GM12872 (cell line): ENCODE data around the gene XPA.

Source experiments
- TF ChIP-seq, protein P1 (sequence below): IDR thresholded peaks from 3 replicates; pipeline ENCODE4 v1.5.1; 2011; ENCODE audit warnings: low read depth, mild to moderate bottlenecking, low read length, moderate library complexity; ENCODE audit not compliant: insufficient read depth

Gene XPA

DNA sequence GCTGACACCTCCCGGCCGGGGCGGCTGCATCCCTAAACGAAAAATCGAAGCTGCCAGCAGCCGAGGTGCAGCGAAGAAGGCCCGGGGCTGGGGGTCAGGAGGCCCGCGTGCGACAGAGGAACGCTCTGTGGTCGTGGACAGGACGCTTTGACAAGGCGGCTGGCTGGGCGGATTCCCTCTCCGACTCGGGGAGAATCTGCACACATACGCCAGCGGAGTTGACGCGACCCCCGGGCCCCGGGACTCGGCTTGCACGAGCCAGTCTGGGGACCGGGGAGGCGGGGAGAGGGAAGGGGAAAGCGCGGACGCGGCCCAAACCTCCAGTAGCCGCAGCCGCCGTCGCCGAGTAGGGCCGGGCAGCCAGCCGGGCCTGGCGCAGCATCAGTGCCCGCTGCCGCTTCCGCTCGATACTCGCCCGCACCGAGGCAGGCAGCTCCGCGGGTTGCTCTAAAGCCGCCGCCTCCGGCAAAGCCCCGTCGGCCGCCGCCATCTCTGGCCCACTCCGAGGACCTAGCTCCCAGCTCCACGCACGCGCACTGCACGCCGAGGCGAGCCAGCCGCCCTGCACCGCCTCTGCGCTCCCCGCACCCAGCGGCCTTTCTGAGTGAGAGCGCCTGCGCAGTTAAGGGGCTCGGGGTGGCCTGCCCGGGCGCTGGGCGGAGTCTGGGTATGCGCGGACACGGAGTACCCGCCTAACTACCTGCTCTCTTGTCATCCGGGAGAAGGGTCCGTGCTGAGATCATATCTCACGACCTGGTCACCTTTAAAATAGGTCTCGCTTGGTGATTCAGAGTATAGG is at the start of gene XPA:
XPA (minus strand) TSS at position 538 of the 799 bp plus-strand sequence; CDS start at position 490, 48 bp downstream.
- TF ChIP-seq, protein P1, sequence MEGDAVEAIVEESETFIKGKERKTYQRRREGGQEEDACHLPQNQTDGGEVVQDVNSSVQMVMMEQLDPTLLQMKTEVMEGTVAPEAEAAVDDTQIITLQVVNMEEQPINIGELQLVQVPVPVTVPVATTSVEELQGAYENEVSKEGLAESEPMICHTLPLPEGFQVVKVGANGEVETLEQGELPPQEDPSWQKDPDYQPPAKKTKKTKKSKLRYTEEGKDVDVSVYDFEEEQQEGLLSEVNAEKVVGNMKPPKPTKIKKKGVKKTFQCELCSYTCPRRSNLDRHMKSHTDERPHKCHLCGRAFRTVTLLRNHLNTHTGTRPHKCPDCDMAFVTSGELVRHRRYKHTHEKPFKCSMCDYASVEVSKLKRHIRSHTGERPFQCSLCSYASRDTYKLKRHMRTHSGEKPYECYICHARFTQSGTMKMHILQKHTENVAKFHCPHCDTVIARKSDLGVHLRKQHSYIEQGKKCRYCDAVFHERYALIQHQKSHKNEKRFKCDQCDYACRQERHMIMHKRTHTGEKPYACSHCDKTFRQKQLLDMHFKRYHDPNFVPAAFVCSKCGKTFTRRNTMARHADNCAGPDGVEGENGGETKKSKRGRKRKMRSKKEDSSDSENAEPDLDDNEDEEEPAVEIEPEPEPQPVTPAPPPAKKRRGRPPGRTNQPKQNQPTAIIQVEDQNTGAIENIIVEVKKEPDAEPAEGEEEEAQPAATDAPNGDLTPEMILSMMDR: no peak

DNA sequence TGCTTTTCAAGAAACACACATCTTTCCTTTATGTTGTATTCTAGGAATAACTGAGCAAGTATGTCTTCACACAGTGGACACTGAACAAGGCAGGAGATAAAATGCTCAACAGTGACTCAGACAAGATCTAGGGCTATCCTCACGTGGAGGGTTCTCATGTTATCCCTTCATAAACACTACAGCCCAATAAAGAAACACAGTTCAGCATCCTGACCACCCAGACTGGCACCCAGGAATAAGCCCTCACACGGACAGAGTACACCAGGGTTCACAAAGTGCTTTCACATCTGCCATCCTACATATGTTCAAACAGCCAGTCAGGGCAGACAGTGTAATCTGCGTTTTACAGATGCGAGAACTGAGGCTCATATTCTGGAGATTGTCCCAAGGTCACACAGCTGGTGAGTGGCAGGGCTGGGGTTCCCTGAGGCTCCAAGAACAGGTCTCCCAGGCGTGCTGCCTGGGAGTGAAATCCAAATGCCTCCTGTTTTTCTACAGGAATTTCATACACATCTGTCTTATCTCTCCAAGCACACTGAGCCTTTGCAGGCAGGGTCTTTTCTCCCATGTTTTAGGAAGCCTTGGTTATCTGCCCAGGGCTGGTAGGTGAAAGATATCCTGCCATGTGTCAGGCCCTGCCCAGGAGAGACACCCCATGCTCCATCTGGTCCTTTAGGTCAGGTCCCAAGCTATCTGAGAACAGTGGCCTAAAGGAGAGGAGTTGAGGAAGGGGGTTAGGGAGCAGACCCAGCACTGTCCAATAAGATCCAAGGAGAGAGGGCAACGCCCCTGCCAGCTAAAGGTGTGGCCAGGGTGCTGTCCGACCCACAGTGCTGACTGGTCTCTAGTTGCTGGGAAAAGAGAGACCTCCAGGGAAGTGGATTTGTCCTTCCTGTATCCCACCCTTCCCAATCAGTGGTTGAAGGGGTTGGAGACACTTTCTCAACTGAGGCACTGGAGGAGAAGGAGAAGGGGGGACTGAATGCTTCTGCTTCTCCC is 47.9 kb upstream of the XPA start:
- TF ChIP-seq, protein P1: no peak

DNA sequence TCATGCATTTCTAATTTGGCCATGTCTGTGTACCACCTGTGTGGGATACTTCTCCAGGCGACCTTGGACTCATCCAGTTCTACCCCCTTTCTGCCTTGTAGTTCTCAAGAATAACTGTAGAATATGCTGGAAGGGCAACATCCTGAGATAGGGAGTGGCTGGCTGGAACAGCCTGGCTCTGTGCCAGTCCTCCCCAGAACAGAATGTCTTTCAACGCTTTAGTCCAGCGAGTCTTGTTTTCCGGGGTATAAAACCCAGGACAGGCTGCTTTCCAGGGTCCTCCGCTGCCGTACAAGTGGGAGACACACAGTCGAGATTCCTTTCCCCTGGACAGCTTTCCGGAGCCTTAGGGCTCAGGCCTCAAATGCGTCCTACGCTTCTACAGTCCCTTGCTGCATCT is 45.4 kb upstream of the XPA start:
- TF ChIP-seq, protein P1: no peak

DNA sequence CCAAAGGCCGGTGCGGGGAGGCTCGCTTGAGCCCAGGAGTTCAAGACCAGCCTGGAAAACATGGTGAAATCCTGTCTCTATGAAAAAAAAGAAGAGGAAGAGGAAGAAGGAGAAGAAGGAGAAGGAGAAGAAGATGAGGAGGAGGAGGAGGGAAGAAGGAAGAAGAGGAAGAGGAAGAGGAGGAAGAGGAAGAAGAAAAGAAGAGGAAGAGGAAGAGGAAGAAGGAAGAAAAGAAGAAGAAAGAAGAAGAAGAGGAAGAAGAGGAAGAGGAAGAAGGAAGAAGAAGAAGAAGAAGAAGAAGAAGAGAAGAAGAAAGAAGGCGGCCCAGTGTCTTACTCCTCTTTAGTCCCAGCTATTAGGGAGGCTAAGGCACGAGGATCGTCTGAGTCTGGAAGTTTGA is 44.8 kb upstream of the XPA start:
- TF ChIP-seq, protein P1: no peak

DNA sequence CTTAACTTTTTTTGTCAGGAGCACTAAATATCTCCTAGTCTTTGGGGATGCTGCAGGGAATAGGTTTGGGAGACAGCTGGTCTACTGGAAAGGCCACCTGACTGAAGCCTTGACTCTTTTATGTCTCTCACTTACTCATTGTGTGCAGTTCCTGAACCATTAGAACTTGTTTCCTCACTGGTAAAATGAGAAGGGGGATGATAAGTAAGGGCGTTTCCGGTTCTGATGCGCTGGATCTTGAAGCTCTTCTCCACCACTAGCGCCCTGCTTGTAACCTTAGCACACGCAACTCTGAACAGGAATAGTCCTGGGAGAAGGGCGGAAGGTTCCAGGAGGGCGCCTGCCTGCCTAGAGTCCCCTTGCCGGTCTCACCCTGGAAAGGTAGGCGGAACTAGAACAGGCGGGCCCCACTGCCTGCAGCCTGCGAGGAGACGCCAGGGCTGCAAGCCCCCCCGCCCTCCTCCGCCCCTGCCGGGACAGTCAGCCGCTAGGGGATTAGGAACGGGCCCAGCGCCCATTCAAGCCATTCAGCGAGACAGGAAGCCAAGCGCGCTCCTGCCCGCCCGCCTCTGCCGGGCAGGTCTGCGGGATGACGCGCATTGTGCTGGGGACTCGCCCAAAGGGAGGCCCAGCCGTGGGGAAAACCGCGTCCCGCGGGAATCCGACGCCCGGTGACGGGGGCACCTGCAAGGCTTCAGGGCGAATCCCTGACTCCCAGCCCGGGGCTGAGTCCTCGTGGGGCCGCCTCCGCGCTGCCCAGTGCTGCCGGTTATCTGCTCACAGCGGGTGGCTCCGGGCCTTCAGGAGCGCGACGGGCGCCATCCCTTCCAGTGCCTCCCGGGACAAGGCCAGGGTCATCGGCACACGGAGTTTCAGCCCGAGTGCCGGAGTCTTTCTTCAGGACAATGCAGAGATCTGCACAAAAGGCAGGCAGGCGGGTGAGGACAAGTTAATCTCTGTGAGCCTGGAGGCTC is 44.0 kb upstream of the XPA start:
- TF ChIP-seq, protein P1: no peak

DNA sequence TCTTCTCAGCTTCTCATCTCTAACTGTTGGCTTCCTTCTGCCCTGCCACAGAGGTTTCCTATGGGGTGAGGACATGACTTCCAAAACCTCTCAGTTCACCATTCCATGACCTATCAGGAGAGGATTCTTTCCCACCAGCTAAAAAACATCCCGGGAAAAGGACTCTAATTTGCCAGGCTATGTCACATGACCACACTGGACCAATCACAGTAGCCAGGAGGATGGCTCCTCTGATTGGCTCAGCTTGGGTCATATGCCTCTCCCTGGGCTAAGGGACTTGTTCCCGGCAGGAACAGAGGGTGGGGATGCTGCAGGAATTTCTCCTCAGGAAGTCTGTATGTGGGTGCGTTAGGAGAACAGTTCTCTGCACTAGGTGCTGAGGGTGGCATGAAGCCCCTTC is 40.3 kb upstream of the XPA start:
- TF ChIP-seq, protein P1: no peak
